Panc1 (cell line): ENCODE results near the gene CTSS. TPM values are rescaled to one million over a fixed set of nuclear protein-coding genes. Genes with fewer than 3 reads are reported as not detected.

Experiments
- ATAC-seq: fragments of 200-7000 bp; cut with Tn5 transposase; 2 replicates; pipeline ENCODE4 v1.9.1; 2020; ENCODE audit warnings: mild to moderate bottlenecking, moderate library complexity
- BruUV-seq: library from RNA; stranded (reverse); fragments of 400-500 nt; replicated peaks from 2 replicates; lab custom pipeline; 2021; lab: Mats Ljungman, UMichigan
- CTCF ChIA-PET: fragments of 300-600 bp; sonication (Branson Sonifier 250); formaldehyde crosslinking; loops from one replicate; lab custom pipeline; 2022; ENCODE audit warnings: antibody characterized with exemption; lab: Charles Lee
- POLR2A ChIA-PET: fragments of 300-600 bp; sonication (Branson Sonifier 250); formaldehyde crosslinking; loops from one replicate; lab custom pipeline; 2022; ENCODE audit warnings: antibody characterized with exemption; lab: Charles Lee
- DNase-seq: peaks from one replicate; pipeline ENCODE4 v3.0.0-alpha.2; 2010; ENCODE audit warnings: low read depth, low spot score
- H3K27ac ChIP-seq: 2 replicates; pipeline ENCODE4 v1.5.1; 2011; ENCODE audit warnings: mild to moderate bottlenecking, low read length, inconsistent platforms
- H3K27me3 ChIP-seq: fragments of 200-500 bp; sonication (Bioruptor generic); 2 replicates; pipeline ENCODE4 v1.6.0; 2014; ENCODE audit warnings: low read length, inconsistent platforms; ENCODE audit not compliant: control insufficient read depth, insufficient read depth
- H3K36me3 ChIP-seq: fragments of 200-500 bp; sonication (Bioruptor generic); 2 replicates; pipeline ENCODE4 v1.5.1; 2014; ENCODE audit warnings: inconsistent platforms, mild to moderate bottlenecking, low read length, moderate library complexity; ENCODE audit not compliant: control insufficient read depth, insufficient read depth
- H3K4me1 ChIP-seq: 2 replicates; pipeline ENCODE4 v1.5.1; 2011; ENCODE audit warnings: inconsistent platforms, mild to moderate bottlenecking, low read length, moderate library complexity; ENCODE audit not compliant: control insufficient read depth, insufficient read depth
- H3K4me3 ChIP-seq, 2 experiments: 2 replicates each; pipeline ENCODE4 v1.5.1; 2011 to 2012; ENCODE audit warnings: low read depth in 2 of 2, low read length in 2 of 2, mild to moderate bottlenecking in 2 of 2, inconsistent platforms in 1 of 2, moderate library complexity in 1 of 2
- H3K9me3 ChIP-seq: fragments of 200-500 bp; sonication (Bioruptor generic); 2 replicates; pipeline ENCODE4 v1.5.1; 2014; ENCODE audit warnings: low read depth, mild to moderate bottlenecking, inconsistent platforms, low read length, moderate library complexity; ENCODE audit not compliant: control insufficient read depth, insufficient read depth
- POLR2AphosphoS5 ChIP-seq: IDR thresholded peaks from 2 replicates; pipeline ENCODE4 v1.6.1; 2012; ENCODE audit warnings: mild to moderate bottlenecking, low read depth, low read length, moderate library complexity
- SIN3A ChIP-seq: IDR thresholded peaks from 2 replicates; pipeline ENCODE4 v1.6.1; 2012; ENCODE audit warnings: low read depth, mild to moderate bottlenecking, low read length, moderate library complexity, borderline replicate concordance; ENCODE audit not compliant: insufficient read depth
- TCF7L2 ChIP-seq: IDR thresholded peaks from 2 replicates; pipeline ENCODE4 v1.6.1; 2011; ENCODE audit warnings: mild to moderate bottlenecking, low read depth, low read length, inconsistent platforms
- in situ Hi-C: cut with HindIII; loops from 2 replicates; pipeline ENCODE4 v1.10.0; 2016; ENCODE audit warnings: low sequenced_read_pairs, low pct_unique_long_range_greater_than_20kb
- intact Hi-C: fragments of 100-400 bp; cut with micrococcal nuclease; formaldehyde crosslinking; loops from one replicate; pipeline ENCODE4 v1.10.0; 2022; ENCODE audit not compliant: unreplicated experiment
- total RNA-seq: library from RNA; stranded (reverse); gene quantifications from one replicate; pipeline ENCODE4 v1.2.1, GENCODE V29; 2021; ENCODE audit not compliant: unreplicated experiment
- TF ChIP-seq, protein P1 (sequence below), 2 experiments: IDR thresholded peaks; 2 replicates each; pipeline ENCODE4 v1.6.1; 2011 to 2012; ENCODE audit warnings: low read depth in 2 of 2, control low read depth in 1 of 2, low read length in 1 of 2, mild to moderate bottlenecking in 1 of 2, moderate library complexity in 1 of 2; ENCODE audit not compliant: insufficient read depth in 1 of 2
- TF ChIP-seq, protein P2 (sequence below): fragments of 450-650 bp; IDR thresholded peaks from 2 replicates; pipeline ENCODE4 v1.5.1; 2017; ENCODE audit warnings: mild to moderate bottlenecking

The CTSS gene
- total RNA-seq, 1 experiment from 2014 or later = 5.1 TPM

DNA sequence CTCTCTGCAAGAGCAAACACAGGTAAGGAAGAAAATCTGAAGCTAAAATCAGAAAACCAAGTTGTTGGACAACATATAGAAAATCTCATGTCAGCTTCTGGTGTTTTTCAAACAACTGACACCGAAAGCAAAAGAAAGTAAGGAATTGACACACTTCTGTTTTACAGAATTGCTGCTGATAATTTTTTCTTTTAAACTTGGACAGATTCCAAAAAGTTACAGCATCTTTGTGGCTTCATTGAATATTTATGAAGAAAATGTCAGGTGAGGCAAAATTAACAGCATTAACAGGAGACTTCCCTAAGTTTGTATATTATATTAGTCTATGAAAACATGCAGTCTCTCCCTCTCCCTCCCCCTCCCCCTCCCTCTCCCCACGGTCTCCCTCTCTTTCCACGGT is 14.9 kb upstream of the CTSS start:
- no peaks in the 10 kb centered on the region for H3K9me3 ChIP-seq
- H3K36me3 ChIP-seq = no peaks in the 10 kb centered on the region
- no peaks in the 10 kb centered on the region for H3K4me1 ChIP-seq
- no TSS peak for BruUV-seq
- no peaks in the 10 kb centered on the region for H3K27me3 ChIP-seq
- no peak for DNase-seq
- ChIA-PET POLR2A (no interaction called here), CTCF (no interaction called here)
- no peak for ATAC-seq
- H3K27ac ChIP-seq = no peak overlapping the region
- in situ Hi-C loops (no loop called here), intact Hi-C loops (no loop called here)
- no peak overlapping the region for H3K4me3 ChIP-seq
- TF ChIP-seq, protein P1, sequence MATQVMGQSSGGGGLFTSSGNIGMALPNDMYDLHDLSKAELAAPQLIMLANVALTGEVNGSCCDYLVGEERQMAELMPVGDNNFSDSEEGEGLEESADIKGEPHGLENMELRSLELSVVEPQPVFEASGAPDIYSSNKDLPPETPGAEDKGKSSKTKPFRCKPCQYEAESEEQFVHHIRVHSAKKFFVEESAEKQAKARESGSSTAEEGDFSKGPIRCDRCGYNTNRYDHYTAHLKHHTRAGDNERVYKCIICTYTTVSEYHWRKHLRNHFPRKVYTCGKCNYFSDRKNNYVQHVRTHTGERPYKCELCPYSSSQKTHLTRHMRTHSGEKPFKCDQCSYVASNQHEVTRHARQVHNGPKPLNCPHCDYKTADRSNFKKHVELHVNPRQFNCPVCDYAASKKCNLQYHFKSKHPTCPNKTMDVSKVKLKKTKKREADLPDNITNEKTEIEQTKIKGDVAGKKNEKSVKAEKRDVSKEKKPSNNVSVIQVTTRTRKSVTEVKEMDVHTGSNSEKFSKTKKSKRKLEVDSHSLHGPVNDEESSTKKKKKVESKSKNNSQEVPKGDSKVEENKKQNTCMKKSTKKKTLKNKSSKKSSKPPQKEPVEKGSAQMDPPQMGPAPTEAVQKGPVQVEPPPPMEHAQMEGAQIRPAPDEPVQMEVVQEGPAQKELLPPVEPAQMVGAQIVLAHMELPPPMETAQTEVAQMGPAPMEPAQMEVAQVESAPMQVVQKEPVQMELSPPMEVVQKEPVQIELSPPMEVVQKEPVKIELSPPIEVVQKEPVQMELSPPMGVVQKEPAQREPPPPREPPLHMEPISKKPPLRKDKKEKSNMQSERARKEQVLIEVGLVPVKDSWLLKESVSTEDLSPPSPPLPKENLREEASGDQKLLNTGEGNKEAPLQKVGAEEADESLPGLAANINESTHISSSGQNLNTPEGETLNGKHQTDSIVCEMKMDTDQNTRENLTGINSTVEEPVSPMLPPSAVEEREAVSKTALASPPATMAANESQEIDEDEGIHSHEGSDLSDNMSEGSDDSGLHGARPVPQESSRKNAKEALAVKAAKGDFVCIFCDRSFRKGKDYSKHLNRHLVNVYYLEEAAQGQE (IDR thresholded peaks at IDR 0.05; ENCODE audit: insufficient read depth in 1 of 2, low read depth in 2 of 2, low read length in 1 of 2) = no peak
- TF ChIP-seq, protein P2, sequence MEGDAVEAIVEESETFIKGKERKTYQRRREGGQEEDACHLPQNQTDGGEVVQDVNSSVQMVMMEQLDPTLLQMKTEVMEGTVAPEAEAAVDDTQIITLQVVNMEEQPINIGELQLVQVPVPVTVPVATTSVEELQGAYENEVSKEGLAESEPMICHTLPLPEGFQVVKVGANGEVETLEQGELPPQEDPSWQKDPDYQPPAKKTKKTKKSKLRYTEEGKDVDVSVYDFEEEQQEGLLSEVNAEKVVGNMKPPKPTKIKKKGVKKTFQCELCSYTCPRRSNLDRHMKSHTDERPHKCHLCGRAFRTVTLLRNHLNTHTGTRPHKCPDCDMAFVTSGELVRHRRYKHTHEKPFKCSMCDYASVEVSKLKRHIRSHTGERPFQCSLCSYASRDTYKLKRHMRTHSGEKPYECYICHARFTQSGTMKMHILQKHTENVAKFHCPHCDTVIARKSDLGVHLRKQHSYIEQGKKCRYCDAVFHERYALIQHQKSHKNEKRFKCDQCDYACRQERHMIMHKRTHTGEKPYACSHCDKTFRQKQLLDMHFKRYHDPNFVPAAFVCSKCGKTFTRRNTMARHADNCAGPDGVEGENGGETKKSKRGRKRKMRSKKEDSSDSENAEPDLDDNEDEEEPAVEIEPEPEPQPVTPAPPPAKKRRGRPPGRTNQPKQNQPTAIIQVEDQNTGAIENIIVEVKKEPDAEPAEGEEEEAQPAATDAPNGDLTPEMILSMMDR = no peak
- TF ChIP-seq TCF7L2 (no peak), POLR2AphosphoS5 (no peak), SIN3A (no peak)

DNA sequence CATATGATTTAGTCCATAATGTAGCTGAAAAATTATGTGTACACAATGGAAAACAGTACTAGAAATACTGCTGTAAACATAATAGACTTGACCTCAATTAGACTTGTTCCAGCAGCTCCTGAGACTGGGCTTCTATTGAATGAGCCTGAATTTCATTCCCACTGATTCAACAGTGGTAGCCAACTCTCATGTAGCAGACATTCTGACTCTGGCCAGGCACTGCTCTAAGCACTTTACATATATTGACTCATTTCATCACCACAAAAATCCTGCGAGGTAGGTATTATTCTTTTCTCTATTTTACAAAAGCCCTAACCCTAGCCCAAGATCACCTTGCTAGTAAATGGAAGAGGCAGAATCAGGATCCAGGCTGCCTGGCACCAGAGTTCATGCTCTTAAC is 12.8 kb upstream of the CTSS start:
- intact Hi-C loops = no loop called here
- CTCF ChIA-PET = no interaction called here
- DNase-seq = no peak

More for the DNA sequence above, 12.8 kb upstream of the CTSS start:
- in situ Hi-C loops = no loop called here
- POLR2A ChIA-PET = no interaction called here
- H3K4me1 ChIP-seq = no peaks in the 10 kb centered on the region
- H3K27me3 ChIP-seq = no peaks in the 10 kb centered on the region
- H3K4me3 ChIP-seq = no peak overlapping the region
- no peak for ATAC-seq
- no peak overlapping the region for H3K27ac ChIP-seq
- H3K9me3 ChIP-seq = no peaks in the 10 kb centered on the region
- no TSS peak for BruUV-seq
- no peaks in the 10 kb centered on the region for H3K36me3 ChIP-seq
- TF ChIP-seq, protein P2 = no peak
- TF ChIP-seq, protein P1 (IDR thresholded peaks at IDR 0.05; ENCODE audit: insufficient read depth in 1 of 2, low read depth in 2 of 2, low read length in 1 of 2) = no peak
- TF ChIP-seq SIN3A (no peak), POLR2AphosphoS5 (no peak), TCF7L2 (no peak)
